Caco-2 (cell line): ENCODE data around the gene FAM13B. TPM values are rescaled to one million over a fixed set of nuclear protein-coding genes. Genes with fewer than 3 reads are reported as not detected.

Experiments used
- BruUV-seq: library from RNA; stranded (reverse); fragments of 400-500 nt; replicated peaks from 2 replicates; lab custom pipeline; 2021; lab: Mats Ljungman, UMichigan
- CTCF ChIA-PET: fragments of 300-600 bp; sonication (Branson Sonifier 250); formaldehyde crosslinking; loops from one replicate; lab custom pipeline; 2022; ENCODE audit warnings: antibody characterized with exemption; lab: Charles Lee
- POLR2A ChIA-PET: fragments of 300-600 bp; sonication (Branson Sonifier 250); formaldehyde crosslinking; loops from one replicate; lab custom pipeline; 2022; ENCODE audit warnings: antibody characterized with exemption; lab: Charles Lee
- DNase-seq, 2 experiments: peaks; one replicate each; pipeline versions ENCODE4 v3.0.0 to v3.0.0-alpha.2; 2020 to 2022
- H3K27me3 ChIP-seq: replicated peaks from 2 replicates; pipeline ENCODE4 v1.6.0; 2011; ENCODE audit warnings: low read length; ENCODE audit not compliant: control insufficient read depth, insufficient read depth
- H3K36me3 ChIP-seq: 2 replicates; pipeline ENCODE4 v1.5.1; 2011; ENCODE audit warnings: low read length; ENCODE audit not compliant: control insufficient read depth, insufficient read depth
- H3K4me1 ChIP-seq: fragments of 250-450 bp; sonication (Bioruptor Pico); 2 replicates; pipeline ENCODE4 v1.5.1; 2020; ENCODE audit warnings: mild to moderate bottlenecking
- H3K4me3 ChIP-seq: 2 replicates; pipeline ENCODE4 v1.5.1; 2011; ENCODE audit warnings: low read depth, mild to moderate bottlenecking, control low read depth, low read length
- H3K9me3 ChIP-seq: fragments of 250-450 bp; sonication (Bioruptor Pico); 2 replicates; pipeline ENCODE4 v1.5.1; 2020; ENCODE audit warnings: mild to moderate bottlenecking, moderate library complexity
- H3K27ac Mint-ChIP-seq: one replicate; pipeline ENCODE4 v1.8.0; 2022; ENCODE audit warnings: mixed read lengths; ENCODE audit not compliant: unreplicated experiment
- H3K27me3 Mint-ChIP-seq: one replicate; pipeline ENCODE4 v1.8.0; 2022; ENCODE audit warnings: mixed read lengths; ENCODE audit not compliant: insufficient read depth, unreplicated experiment
- H3K36me3 Mint-ChIP-seq: one replicate; pipeline ENCODE4 v1.8.0; 2022; ENCODE audit warnings: mild to moderate bottlenecking, mixed read lengths; ENCODE audit not compliant: insufficient read depth, unreplicated experiment
- H3K4me1 Mint-ChIP-seq: one replicate; pipeline ENCODE4 v1.8.0; 2022; ENCODE audit warnings: low read depth, mixed read lengths; ENCODE audit not compliant: unreplicated experiment
- H3K4me3 Mint-ChIP-seq: one replicate; pipeline ENCODE4 v1.8.0; 2022; ENCODE audit warnings: mild to moderate bottlenecking, moderate library complexity, mixed read lengths; ENCODE audit not compliant: unreplicated experiment
- H3K9me3 Mint-ChIP-seq: one replicate; pipeline ENCODE4 v1.8.0; 2022; ENCODE audit warnings: mixed read lengths; ENCODE audit not compliant: unreplicated experiment
- intact Hi-C: fragments of 100-400 bp; cut with micrococcal nuclease; formaldehyde crosslinking; loops from one replicate; pipeline ENCODE4 v1.10.0; 2022; ENCODE audit not compliant: unreplicated experiment
- total RNA-seq: library from RNA; stranded (reverse); gene quantifications from 2 replicates; pipeline ENCODE4 v1.2.3, GENCODE V29; 2022
- TF ChIP-seq, protein P1 (sequence below), 2 experiments: fragments of 200-600 bp in 1 of 2; IDR thresholded peaks; 1 replicate in 1 of 2; 2 replicates in 1 of 2; pipeline versions ENCODE4 v1.5.1 to v1.8.0; 2011 to 2022; ENCODE audit warnings: antibody characterized with exemption in 1 of 2, control low read depth in 1 of 2, inconsistent platforms in 1 of 2, low read depth in 1 of 2, low read length in 1 of 2, mild to moderate bottlenecking in 1 of 2, moderate library complexity in 1 of 2; ENCODE audit not compliant: insufficient read depth in 1 of 2, severe bottlenecking in 1 of 2, unreplicated experiment in 1 of 2

The FAM13B gene
- total RNA-seq, 1 experiment from 2014 or later, result 55.8 TPM

DNA sequence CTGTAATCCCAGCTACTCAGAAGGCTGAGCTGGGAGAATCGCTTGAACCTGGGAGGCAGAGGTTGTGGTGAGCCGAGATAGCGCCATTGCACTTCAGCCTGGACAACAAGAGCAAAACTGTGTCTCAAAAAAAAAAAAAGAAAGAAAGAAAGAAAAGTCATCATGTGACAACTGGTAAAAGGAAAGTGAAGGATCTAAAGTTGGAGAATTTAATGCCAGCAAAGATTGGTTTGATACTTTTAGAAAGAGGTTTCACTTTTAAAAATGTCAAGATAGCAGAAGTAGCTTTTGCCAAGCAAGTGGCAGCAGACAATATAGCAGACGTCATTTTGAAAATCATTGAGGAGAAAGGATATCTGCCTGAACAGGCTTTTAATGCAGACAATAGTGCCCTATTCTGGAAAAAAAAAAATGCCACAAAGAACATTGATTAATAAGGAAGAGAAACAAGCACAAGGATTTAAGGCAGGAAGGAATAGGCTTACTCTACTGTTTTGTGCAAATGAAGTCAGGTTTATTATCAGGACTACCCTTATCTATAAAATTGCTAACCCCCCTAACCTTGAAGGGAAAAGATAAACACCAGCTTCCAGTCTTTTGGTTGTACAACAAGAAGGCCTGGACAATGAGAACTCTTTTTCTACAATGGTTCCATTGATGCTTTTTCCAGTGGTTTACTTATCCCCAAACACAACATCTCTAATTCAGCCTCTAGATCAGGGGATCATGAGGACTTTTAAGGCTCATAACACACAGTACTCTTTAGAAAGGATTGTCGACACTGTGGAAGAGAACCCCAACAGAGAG, 131.7 kb downstream of the FAM13B start:
- H3K9me3 Mint-ChIP-seq, result no peaks in the 10 kb centered on the region
- ChIA-PET POLR2A (interaction anchor here (0.7 kb wide), 1 partner anchor 31 kb away, joined by 3 read pairs; no protein-coding TSS in a partner anchor), CTCF (interaction anchor here (0.6 kb wide), 1 partner anchor 579 kb away, joined by 4 read pairs; no protein-coding TSS in a partner anchor)
- H3K36me3 Mint-ChIP-seq, result no peaks in the 10 kb centered on the region
- no peak overlapping the region for H3K4me3 Mint-ChIP-seq
- Histone ChIP-seq H3K4me3 (no peak overlapping the region), H3K4me1 (no peaks in the 10 kb centered on the region), H3K27me3 (no peaks in the 10 kb centered on the region), H3K9me3 (no peaks in the 10 kb centered on the region), H3K36me3 (no peaks in the 10 kb centered on the region)
- DNase-seq, result no peak
- intact Hi-C loops, result no loop called here
- no peak overlapping the region for H3K27ac Mint-ChIP-seq
- TF ChIP-seq, protein P1, sequence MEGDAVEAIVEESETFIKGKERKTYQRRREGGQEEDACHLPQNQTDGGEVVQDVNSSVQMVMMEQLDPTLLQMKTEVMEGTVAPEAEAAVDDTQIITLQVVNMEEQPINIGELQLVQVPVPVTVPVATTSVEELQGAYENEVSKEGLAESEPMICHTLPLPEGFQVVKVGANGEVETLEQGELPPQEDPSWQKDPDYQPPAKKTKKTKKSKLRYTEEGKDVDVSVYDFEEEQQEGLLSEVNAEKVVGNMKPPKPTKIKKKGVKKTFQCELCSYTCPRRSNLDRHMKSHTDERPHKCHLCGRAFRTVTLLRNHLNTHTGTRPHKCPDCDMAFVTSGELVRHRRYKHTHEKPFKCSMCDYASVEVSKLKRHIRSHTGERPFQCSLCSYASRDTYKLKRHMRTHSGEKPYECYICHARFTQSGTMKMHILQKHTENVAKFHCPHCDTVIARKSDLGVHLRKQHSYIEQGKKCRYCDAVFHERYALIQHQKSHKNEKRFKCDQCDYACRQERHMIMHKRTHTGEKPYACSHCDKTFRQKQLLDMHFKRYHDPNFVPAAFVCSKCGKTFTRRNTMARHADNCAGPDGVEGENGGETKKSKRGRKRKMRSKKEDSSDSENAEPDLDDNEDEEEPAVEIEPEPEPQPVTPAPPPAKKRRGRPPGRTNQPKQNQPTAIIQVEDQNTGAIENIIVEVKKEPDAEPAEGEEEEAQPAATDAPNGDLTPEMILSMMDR (IDR thresholded peaks at IDR 0.05; ENCODE audit: insufficient read depth in 1 of 2, low read depth in 1 of 2, low read length in 1 of 2, severe bottlenecking in 1 of 2, unreplicated experiment in 1 of 2), result no peak
- H3K4me1 Mint-ChIP-seq, result no peaks in the 10 kb centered on the region
- no TSS peak for BruUV-seq
- no peaks in the 10 kb centered on the region for H3K27me3 Mint-ChIP-seq

DNA sequence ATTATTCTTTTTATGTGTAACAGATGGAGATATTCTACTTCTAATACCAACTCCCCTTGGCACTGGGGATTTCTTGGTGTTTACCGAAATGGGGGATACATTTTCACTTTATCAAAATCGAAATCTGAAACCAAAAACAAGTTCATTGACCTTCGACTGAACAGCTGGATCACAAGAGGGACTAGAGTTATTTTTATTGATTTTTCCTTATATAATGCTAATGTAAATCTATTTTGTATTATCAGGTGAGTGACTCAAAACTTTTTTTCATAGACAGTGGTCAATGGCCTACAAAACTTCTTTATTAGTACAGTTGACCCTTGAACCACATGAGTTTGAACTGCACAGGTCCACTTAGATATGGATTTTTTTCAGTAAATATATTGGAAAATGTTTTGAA, 133.4 kb downstream of the FAM13B start:
- TF ChIP-seq, protein P1 (IDR thresholded peaks at IDR 0.05; ENCODE audit: insufficient read depth in 1 of 2, low read depth in 1 of 2, low read length in 1 of 2, severe bottlenecking in 1 of 2, unreplicated experiment in 1 of 2), result no peak
- Mint-ChIP-seq H3K36me3 (no peaks in the 10 kb centered on the region), H3K4me3 (no peak overlapping the region), H3K9me3 (no peaks in the 10 kb centered on the region), H3K27ac (no peak overlapping the region), H3K27me3 (no peaks in the 10 kb centered on the region), H3K4me1 (no peaks in the 10 kb centered on the region)
- CTCF ChIA-PET, result no interaction called here
- Histone ChIP-seq H3K4me1 (no peaks in the 10 kb centered on the region), H3K9me3 (no peaks in the 10 kb centered on the region), H3K27me3 (no peaks in the 10 kb centered on the region), H3K4me3 (no peak overlapping the region), H3K36me3 (no peaks in the 10 kb centered on the region)
- no peak for DNase-seq
- BruUV-seq, result no TSS peak
- intact Hi-C loops, result no loop called here
- POLR2A ChIA-PET, result no interaction called here

DNA sequence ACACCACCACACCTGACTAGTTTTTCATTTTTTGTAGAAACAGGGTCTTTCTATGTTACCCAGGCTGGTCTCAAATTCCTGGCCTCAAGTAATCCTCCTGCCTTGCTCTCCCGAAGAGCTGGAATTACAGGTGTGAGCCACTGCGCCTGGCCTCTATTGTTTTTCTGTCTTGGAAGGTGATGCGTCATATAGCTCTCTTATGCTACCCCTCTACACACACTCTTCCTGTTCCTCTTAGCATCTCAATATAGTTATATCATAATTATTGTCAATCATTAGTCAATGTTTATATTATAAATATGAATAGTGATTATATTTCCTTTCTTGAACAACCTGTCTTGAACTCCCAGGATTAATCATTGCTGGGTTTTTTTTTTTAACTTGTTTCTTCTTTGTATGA, 136.3 kb downstream of the FAM13B start:
- H3K27ac Mint-ChIP-seq, result no peak overlapping the region
- CTCF ChIA-PET, result no interaction called here

More for the DNA sequence above, 136.3 kb downstream of the FAM13B start:
- no peak for DNase-seq
- no peaks in the 10 kb centered on the region for H3K27me3 ChIP-seq
- BruUV-seq, result no TSS peak
- no peaks in the 10 kb centered on the region for H3K9me3 ChIP-seq
- no peak overlapping the region for H3K4me3 ChIP-seq
- Mint-ChIP-seq H3K27me3 (no peaks in the 10 kb centered on the region), H3K4me1 (no peaks in the 10 kb centered on the region), H3K9me3 (no peaks in the 10 kb centered on the region), H3K4me3 (no peak overlapping the region), H3K36me3 (no peaks in the 10 kb centered on the region)
- H3K4me1 ChIP-seq, result peaks cover 5% of the 10 kb centered on the region
- H3K36me3 ChIP-seq, result no peaks in the 10 kb centered on the region
- POLR2A ChIA-PET, result no interaction called here
- intact Hi-C loops, result no loop called here
- TF ChIP-seq, protein P1 (IDR thresholded peaks at IDR 0.05; ENCODE audit: insufficient read depth in 1 of 2, low read depth in 1 of 2, low read length in 1 of 2, severe bottlenecking in 1 of 2, unreplicated experiment in 1 of 2), result no peak
